Glutamatergic neuron (in vitro differentiated cells): Measurements from ENCODE around the gene ABHD10. TPM values are rescaled to one million over a fixed set of nuclear protein-coding genes. Genes with fewer than 3 reads are reported as not detected.
"Not testable (repeated sequence)": the region's sequence is repeated elsewhere in the genome, so short reads cannot be mapped to it uniquely, and the experiment has no call there.

Experiments
- DNase-seq: peaks from one replicate; pipeline ENCODE4 v3.0.0; 2022
- H3K27ac Mint-ChIP-seq: one replicate; pipeline ENCODE4 v1.8.0; 2020; ENCODE audit warnings: mild to moderate bottlenecking, mixed read lengths, inconsistent platforms; ENCODE audit not compliant: unreplicated experiment
- H3K27me3 Mint-ChIP-seq: one replicate; pipeline ENCODE4 v1.8.0; 2020; ENCODE audit warnings: mild to moderate bottlenecking, moderate library complexity, mixed read lengths, inconsistent platforms; ENCODE audit not compliant: unreplicated experiment
- H3K36me3 Mint-ChIP-seq: one replicate; pipeline ENCODE4 v1.8.0; 2020; ENCODE audit warnings: mild to moderate bottlenecking, mixed read lengths, inconsistent platforms; ENCODE audit not compliant: unreplicated experiment
- H3K4me1 Mint-ChIP-seq: one replicate; pipeline ENCODE4 v1.8.0; 2020; ENCODE audit warnings: mild to moderate bottlenecking, low read depth, mixed read lengths, inconsistent platforms; ENCODE audit not compliant: unreplicated experiment
- H3K4me3 Mint-ChIP-seq: one replicate; pipeline ENCODE4 v1.8.0; 2020; ENCODE audit warnings: mild to moderate bottlenecking, mixed read lengths, inconsistent platforms; ENCODE audit not compliant: unreplicated experiment
- H3K9me3 Mint-ChIP-seq: one replicate; pipeline ENCODE4 v1.8.0; 2020; ENCODE audit warnings: mild to moderate bottlenecking, moderate library complexity, mixed read lengths, inconsistent platforms; ENCODE audit not compliant: unreplicated experiment
- total RNA-seq: library from RNA; stranded (reverse); fragmentation: NEBNext Ultra II Directional; extraction: Animal tissue kit (Norgen Biotek cat#: 25700); gene quantifications from one replicate; pipeline ENCODE4 v1.2.1, GENCODE V29; 2021; ENCODE audit not compliant: unreplicated experiment
- TF ChIP-seq, protein P1 (sequence below): fragments of 200-600 bp; sonication (generic); IDR thresholded peaks from one replicate; pipeline ENCODE4 v1.5.0; 2021; ENCODE audit not compliant: partially characterized antibody, unreplicated experiment

The ABHD10 gene
- total RNA-seq, 1 donor from 2014 or later, result 35.9 TPM

DNA sequence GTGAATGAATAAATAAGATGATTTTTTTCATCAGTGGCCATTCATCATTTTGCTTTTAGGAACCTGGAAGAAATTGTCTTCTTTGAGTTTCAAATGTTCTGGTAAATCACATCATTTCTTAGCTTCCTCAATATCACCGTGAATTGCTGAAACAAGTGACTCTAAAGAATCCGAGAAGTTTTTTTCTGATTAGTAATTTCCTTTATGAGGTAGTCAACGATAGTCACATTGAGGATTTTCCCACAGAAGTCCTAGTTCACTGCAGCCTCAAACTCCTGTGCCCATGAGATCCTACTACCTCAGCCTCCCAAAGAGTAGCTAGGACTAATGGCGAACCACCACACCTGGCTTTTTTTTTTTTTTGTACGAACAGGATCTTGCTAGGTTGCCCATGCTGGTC, 52.1 kb downstream of the ABHD10 start:
- Mint-ChIP-seq H3K27ac (no peak overlapping the region), H3K4me3 (no peak overlapping the region), H3K9me3 (no peaks in the 10 kb centered on the region), H3K27me3 (no peaks in the 10 kb centered on the region), H3K4me1 (peaks cover 19% of the 10 kb centered on the region), H3K36me3 (no peaks in the 10 kb centered on the region)
- TF ChIP-seq, protein P1, sequence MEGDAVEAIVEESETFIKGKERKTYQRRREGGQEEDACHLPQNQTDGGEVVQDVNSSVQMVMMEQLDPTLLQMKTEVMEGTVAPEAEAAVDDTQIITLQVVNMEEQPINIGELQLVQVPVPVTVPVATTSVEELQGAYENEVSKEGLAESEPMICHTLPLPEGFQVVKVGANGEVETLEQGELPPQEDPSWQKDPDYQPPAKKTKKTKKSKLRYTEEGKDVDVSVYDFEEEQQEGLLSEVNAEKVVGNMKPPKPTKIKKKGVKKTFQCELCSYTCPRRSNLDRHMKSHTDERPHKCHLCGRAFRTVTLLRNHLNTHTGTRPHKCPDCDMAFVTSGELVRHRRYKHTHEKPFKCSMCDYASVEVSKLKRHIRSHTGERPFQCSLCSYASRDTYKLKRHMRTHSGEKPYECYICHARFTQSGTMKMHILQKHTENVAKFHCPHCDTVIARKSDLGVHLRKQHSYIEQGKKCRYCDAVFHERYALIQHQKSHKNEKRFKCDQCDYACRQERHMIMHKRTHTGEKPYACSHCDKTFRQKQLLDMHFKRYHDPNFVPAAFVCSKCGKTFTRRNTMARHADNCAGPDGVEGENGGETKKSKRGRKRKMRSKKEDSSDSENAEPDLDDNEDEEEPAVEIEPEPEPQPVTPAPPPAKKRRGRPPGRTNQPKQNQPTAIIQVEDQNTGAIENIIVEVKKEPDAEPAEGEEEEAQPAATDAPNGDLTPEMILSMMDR, result no peak
- DNase-seq, result no peak

DNA sequence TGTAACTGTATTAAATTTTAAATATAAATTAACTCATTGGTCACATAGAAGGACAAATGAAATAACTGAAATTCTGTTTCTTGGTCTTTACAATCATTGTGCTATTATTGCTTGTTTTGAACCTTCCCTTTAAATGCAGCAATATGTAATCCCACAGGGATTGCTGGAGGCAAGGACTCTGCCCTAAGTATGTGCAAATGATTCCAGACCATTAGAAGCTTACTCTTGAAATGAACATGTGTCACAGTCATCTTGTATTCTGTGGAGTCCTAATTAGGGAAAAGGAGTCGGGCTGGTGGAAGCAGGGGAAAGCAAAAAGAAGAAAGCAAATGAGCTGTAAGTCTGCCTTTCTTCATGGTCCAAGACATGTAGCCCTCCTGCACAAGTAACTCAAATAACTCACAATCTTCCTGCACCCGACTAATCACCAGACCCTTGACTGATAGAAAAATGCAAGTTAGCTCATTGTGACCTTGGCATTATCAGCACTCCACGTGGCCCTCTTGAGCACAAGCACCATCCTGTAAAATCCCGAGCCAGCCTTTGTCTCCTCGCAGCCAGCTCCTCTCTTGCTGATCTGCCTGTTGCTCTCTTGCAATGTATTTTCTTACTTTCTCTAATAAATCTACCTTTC, 53.4 kb downstream of the ABHD10 start:
- peak overlapping the region; percentile 40 for H3K4me3 Mint-ChIP-seq
- H3K9me3 Mint-ChIP-seq, result no peaks in the 10 kb centered on the region
- H3K27ac Mint-ChIP-seq, result peak overlapping the region; percentile 94
- TF ChIP-seq, protein P1, result no peak
- DNase-seq, result no peak
- no peaks in the 10 kb centered on the region for H3K27me3 Mint-ChIP-seq
- peaks cover 19% of the 10 kb centered on the region for H3K4me1 Mint-ChIP-seq
- H3K36me3 Mint-ChIP-seq, result no peaks in the 10 kb centered on the region

DNA sequence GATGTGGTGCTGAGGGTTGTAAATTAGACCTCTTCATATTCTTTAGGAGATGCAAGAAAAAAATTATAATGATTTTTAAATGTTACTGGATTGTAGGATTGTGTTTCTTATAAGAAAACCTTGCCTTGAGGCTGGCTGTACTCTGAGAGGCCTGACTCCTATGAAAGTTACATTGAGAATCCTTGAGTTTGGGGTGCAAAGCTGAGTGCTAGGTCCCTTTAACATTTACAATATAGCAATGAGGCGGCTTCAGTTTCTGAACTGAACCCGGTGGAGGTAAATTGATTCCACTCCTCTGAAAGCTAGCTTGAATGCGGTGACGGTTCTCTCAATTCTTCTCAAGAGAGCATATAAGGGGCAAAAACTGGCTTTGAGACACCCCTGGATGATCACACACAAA, 55.6 kb downstream of the ABHD10 start, which contains the start of gene TMPRSS7:
Gene TMPRSS7, plus strand, starts transcription at position 301 of the 400 bp plus-strand sequence. CDS start 110 bp downstream, outside the sequence.
- Mint-ChIP-seq H3K27ac (no peak within 1 kb of the TSS), H3K9me3 (no peaks in the 10 kb centered on the region), H3K27me3 (no peaks in the 10 kb centered on the region), H3K4me3 (no peak within 1 kb of the TSS), H3K36me3 (peaks cover 4% of the 10 kb centered on the region), H3K4me1 (peaks cover 19% of the 10 kb centered on the region)
- no peak for DNase-seq
- TF ChIP-seq, protein P1, result no peak

DNA sequence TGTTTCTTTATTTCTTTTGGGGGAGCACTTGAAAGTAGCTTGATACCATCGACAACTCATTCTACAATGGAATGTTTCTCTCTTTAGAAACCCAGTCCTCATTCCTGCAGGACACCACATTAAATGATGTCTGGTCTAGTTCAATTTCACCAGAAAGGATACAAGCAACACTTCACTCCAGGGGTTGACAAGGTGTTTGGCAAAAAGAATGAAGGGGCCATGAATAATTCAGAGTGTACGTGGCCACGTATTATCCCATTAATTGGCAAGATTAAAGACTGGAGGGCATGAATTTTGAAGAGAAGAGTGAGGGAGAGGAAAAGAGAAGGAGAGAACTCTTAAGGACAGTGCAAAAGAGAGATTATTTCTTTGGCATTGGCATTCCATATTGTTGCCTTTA, 56.4 kb downstream of the ABHD10 start:
- TF ChIP-seq, protein P1, result no peak
- H3K36me3 Mint-ChIP-seq, result peaks cover 4% of the 10 kb centered on the region
- H3K4me1 Mint-ChIP-seq, result peaks cover 19% of the 10 kb centered on the region
- H3K4me3 Mint-ChIP-seq, result no peak overlapping the region
- H3K9me3 Mint-ChIP-seq, result no peaks in the 10 kb centered on the region
- H3K27me3 Mint-ChIP-seq, result no peaks in the 10 kb centered on the region
- H3K27ac Mint-ChIP-seq, result no peak overlapping the region
- DNase-seq, result no peak

DNA sequence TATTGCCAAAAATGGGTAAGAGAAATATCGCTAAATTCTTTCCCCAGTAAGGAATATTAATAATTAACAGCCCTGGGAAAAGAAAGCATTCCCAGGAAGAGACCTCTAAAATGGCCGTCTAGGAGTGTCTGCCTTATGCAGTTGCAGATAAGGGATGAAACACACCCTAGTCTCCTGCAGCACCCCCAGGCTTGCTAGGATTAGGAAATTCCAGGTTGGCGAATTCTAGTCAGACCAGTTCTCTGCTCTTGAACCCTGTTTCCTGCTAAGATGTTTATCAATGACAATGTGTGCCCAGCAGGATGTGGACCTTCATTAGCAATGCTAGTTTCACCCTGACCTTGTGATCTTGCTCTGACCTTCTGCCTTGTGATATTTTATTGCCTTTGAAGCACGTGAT, 58.4 kb downstream of the ABHD10 start:
- peaks cover 17% of the 10 kb centered on the region for H3K4me1 Mint-ChIP-seq
- not testable (repeated sequence) for DNase-seq, H3K27me3 Mint-ChIP-seq, H3K36me3 Mint-ChIP-seq, H3K4me3 Mint-ChIP-seq, H3K9me3 Mint-ChIP-seq, H3K27ac Mint-ChIP-seq
